AG04450 (cell line): ENCODE measurements around the gene LUC7L3. TPM values are rescaled to one million over a fixed set of nuclear protein-coding genes. Genes with fewer than 3 reads are reported as not detected.
"Not testable (repeated sequence)": the region's sequence is repeated elsewhere in the genome, so short reads cannot be mapped to it uniquely, and the experiment has no call there.

Experiments used
- CTCF ChIA-PET: fragments of 300-600, 350-600 bp; formaldehyde crosslinking; extraction: SDS; loops from one replicate; lab custom pipeline; 2022; ENCODE audit warnings: antibody characterized with exemption, inconsistent platforms; lab: Charles Lee
- POLR2A ChIA-PET: fragments of 350-600 bp; formaldehyde crosslinking; extraction: SDS; loops from one replicate; lab custom pipeline; 2021; ENCODE audit warnings: antibody characterized with exemption, inconsistent platforms; lab: Yijun Ruan, JAX
- DNase-seq: peaks from one replicate; pipeline ENCODE4 v3.0.0-alpha.2; 2011; ENCODE audit warnings: low read depth, low spot score
- H3K27ac ChIP-seq: one replicate; pipeline ENCODE4 v1.5.1; 2012; ENCODE audit warnings: low read depth, low read length, control low read depth
- H3K27me3 ChIP-seq: one replicate; pipeline ENCODE4 v1.6.0; 2012; ENCODE audit warnings: low read length; ENCODE audit not compliant: control insufficient read depth, insufficient read depth
- H3K4me3 ChIP-seq: 2 replicates; pipeline ENCODE4 v1.5.1; 2011; ENCODE audit warnings: mild to moderate bottlenecking, low read depth, low read length, control low read depth
- H3K9me3 ChIP-seq: 2 replicates; pipeline ENCODE4 v1.5.1; 2012; ENCODE audit warnings: low read length; ENCODE audit not compliant: control insufficient read depth, insufficient read depth
- polyA plus RNA-seq: library from polyadenylated mRNA; depleted of rRNA; stranded (reverse); fragments of >200 nt; gene quantifications from 2 replicates; pipeline ENCODE4 v1.2.3, GENCODE V29; 2011
- TF ChIP-seq, protein P1 (sequence below): IDR thresholded peaks from 2 replicates; pipeline ENCODE4 v1.5.1; 2011; ENCODE audit warnings: low read depth, low read length, control low read depth, inconsistent platforms

The LUC7L3 gene
- polyA plus RNA-seq, 1 experiment, result 120 TPM

- DNase-seq, result no peak
- POLR2A ChIA-PET, result interaction anchor here (0.7 kb wide), 1 partner anchor 20 kb away, joined by 3 read pairs; the partner anchor contains the start of gene LUC7L3
- TF ChIP-seq, protein P1, sequence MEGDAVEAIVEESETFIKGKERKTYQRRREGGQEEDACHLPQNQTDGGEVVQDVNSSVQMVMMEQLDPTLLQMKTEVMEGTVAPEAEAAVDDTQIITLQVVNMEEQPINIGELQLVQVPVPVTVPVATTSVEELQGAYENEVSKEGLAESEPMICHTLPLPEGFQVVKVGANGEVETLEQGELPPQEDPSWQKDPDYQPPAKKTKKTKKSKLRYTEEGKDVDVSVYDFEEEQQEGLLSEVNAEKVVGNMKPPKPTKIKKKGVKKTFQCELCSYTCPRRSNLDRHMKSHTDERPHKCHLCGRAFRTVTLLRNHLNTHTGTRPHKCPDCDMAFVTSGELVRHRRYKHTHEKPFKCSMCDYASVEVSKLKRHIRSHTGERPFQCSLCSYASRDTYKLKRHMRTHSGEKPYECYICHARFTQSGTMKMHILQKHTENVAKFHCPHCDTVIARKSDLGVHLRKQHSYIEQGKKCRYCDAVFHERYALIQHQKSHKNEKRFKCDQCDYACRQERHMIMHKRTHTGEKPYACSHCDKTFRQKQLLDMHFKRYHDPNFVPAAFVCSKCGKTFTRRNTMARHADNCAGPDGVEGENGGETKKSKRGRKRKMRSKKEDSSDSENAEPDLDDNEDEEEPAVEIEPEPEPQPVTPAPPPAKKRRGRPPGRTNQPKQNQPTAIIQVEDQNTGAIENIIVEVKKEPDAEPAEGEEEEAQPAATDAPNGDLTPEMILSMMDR, result no peak
- CTCF ChIA-PET, result no interaction called here
- Histone ChIP-seq H3K27ac (no peak overlapping the region), H3K4me3 (no peak overlapping the region), H3K9me3 (no peaks in the 10 kb centered on the region), H3K27me3 (no peaks in the 10 kb centered on the region)
Measured at GRCh38 chr17:50699410-50699809, 20.0 kb upstream of the LUC7L3 start.

GRCh38 chr17:50703162-50703561 is 16.2 kb upstream of the LUC7L3 start:
- no peak overlapping the region for H3K27ac ChIP-seq
- TF ChIP-seq, protein P1, result no peak
- H3K9me3 ChIP-seq, result no peaks in the 10 kb centered on the region
- no peak for DNase-seq
- no peak overlapping the region for H3K4me3 ChIP-seq
- ChIA-PET CTCF (interaction anchor here (0.6 to 4.3 kb wide), 4 partner anchors 7 to 153 kb away, joined by 4 to 53 read pairs (median 24); no protein-coding TSS in a partner anchor), POLR2A (no interaction called here)
- H3K27me3 ChIP-seq, result no peaks in the 10 kb centered on the region

- CTCF ChIA-PET, result interaction anchor here (0.6 to 4.3 kb wide), 5 partner anchors 12 to 210 kb away, joined by 3 to 53 read pairs (median 10); no protein-coding TSS in a partner anchor
- Histone ChIP-seq H3K4me3 (peak within 1 kb of the TSS; percentile 89), H3K9me3 (no peaks in the 10 kb centered on the region), H3K27ac (peak within 1 kb of the TSS; percentile 93), H3K27me3 (no peaks in the 10 kb centered on the region)
- POLR2A ChIA-PET, result interaction anchor here (0.6 to 3.3 kb wide), 6 partner anchors 12 to 165 kb away, joined by 3 to 19 read pairs (median 8); partner anchors contain the start of gene LUC7L3
- DNase-seq, result peak; percentile 79
- TF ChIP-seq, protein P1, result no peak
Measured at GRCh38 chr17:50707289-50708049, 11.9 kb upstream of the LUC7L3 start, which contains the start of gene ANKRD40. ANKRD40 (minus strand) TSS chr17:50707914; CDS start chr17:50707654, 260 bp downstream.

DNA sequence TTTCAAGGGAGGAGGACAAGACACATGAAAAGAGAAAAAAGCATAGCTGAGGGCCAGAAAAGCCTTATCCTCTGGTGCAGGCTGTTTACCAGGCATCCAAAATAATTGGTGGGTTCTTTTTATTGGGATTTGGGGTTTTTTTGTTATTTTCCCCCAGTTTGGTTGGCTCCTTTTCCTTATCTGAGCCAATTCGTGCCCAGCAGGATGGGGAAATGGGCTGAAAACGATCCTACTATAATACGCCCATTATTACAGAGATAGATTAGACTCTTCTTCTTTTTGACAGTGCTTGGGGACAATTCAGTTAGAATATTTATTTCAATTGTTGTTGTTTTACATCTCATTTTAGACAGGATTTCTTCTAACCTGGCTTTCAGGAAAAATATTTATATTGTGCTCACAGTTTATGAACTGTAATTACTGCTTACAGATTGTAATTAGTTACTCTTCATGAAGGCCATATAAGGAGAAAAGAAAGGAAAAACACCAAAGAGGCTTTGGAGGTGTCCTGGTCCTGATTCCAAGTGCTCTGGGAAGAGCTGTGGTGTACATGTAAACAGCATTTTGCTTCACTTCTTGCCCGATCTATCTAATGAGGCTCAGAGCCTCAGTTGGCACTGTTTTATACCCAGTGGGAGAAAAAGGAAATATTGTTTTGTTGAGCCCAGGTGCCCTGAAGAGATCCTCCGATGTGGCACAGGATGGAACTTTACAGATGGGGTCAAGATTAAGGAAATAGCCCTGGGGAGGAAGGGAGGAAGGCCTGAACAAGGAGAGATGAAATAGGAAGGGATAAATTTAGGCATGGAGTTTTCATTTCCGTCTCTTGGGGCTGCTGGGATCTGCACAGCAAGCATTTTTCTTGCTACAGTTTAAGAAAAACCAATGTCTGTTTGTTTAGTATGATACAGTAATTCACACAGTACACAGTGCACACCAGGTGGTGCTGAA is 11.1 kb upstream of the LUC7L3 start:
- ChIA-PET CTCF (interaction anchor here (1.4 to 2.3 kb wide), 2 partner anchors 14 to 134 kb away, joined by 5 to 10 read pairs; no protein-coding TSS in a partner anchor), POLR2A (interaction anchor here (0.6 to 3.3 kb wide), 5 partner anchors 11 to 158 kb away, joined by 3 to 19 read pairs (median 7); partner anchors contain the start of gene LUC7L3)
- Histone ChIP-seq H3K27me3 (no peaks in the 10 kb centered on the region), H3K27ac (peak overlapping the region; percentile 93), H3K9me3 (no peaks in the 10 kb centered on the region), H3K4me3 (peak overlapping the region; percentile 89)
- DNase-seq, result no peak
- TF ChIP-seq, protein P1, result no peak

DNA sequence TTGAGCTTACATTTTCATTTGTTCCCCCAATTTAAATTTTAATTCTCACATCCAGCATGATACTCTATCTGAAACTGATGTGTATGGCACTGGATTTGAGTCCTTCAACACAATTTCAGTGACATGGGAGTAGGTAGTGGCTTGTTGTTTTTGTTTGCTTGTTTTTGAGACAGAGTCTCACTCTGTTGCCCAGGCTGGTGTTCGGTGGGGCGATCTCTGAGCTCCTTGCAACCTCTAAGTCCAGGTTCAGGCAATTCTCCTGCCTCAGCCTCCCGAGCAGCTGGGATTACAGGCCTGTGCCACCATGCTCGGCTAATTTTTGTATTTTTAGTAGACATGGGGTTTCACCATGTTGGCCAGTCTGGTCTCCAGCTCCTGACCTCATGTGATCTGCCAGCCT is 10.3 kb upstream of the LUC7L3 start:
- H3K27me3 ChIP-seq, DNase-seq, H3K9me3 ChIP-seq, H3K27ac ChIP-seq: not testable (repeated sequence)
- POLR2A ChIA-PET, result interaction anchor here (1.1 to 3.3 kb wide), 2 partner anchors 10 to 14 kb away, joined by 3 to 19 read pairs; partner anchors contain the start of gene LUC7L3
- CTCF ChIA-PET, result interaction anchor here (1.4 to 2.3 kb wide), 2 partner anchors 14 to 133 kb away, joined by 5 to 10 read pairs; no protein-coding TSS in a partner anchor
- peak overlapping the region; percentile 89; the same call in 1 of the 2 replicates for H3K4me3 ChIP-seq
